Urinary bladder (tissue), 4 donors: ENCODE data around the gene INO80C. TPM values are rescaled to one million over a fixed set of nuclear protein-coding genes. Genes with fewer than 3 reads are reported as not detected.
A peak's percentile ranks its signal among the peaks of the same experiment; 100 is the strongest.

Experiments used
- DNase-seq: peaks from one replicate; pipeline ENCODE4 v3.0.0-alpha.2; 2015; ENCODE audit errors: extremely low spot score
- H3K27ac ChIP-seq: one replicate; pipeline ENCODE4 v1.5.1; 2013; ENCODE audit warnings: low read depth, mild to moderate bottlenecking, moderate library complexity
- H3K36me3 ChIP-seq: one replicate; pipeline ENCODE4 v1.6.1; 2013; ENCODE audit warnings: mild to moderate bottlenecking, moderate library complexity; ENCODE audit not compliant: insufficient read depth
- H3K4me1 ChIP-seq: one replicate; pipeline ENCODE4 v1.6.1; 2013; ENCODE audit warnings: mild to moderate bottlenecking, moderate library complexity; ENCODE audit not compliant: insufficient read depth
- H3K4me3 ChIP-seq: one replicate; pipeline ENCODE4 v1.5.1; 2013; ENCODE audit warnings: low read depth, low read length
- WGBS: extraction: QIAGEN DNeasy Blood & Tissue Kit; methylation state at CpG from one replicate; pipeline ENCODE4 v1.1.7; 2013; 5-methylcytosine and 5-hydroxymethylcytosine counted together
- polyA plus RNA-seq: library from polyadenylated mRNA; stranded (reverse); fragments of 200-250 nt; gene quantifications from one replicate; pipeline ENCODE4 v1.2.3, GENCODE V29; 2013
- total RNA-seq: library from RNA; depleted of rRNA; stranded (reverse); fragments of >200 nt; gene quantifications from one replicate; pipeline ENCODE4 v1.2.3, GENCODE V29; 2014
- donor health status: healthy with polysubstance abuse.
- donor health status: healthy.

Gene INO80C
- total and polyA plus RNA-seq, 2 donors: 11.5 to 14.9 TPM

GRCh38 chr18:35517715-35518114 is 20.0 kb upstream of the INO80C start:
- Histone ChIP-seq H3K36me3 (no peaks in the 10 kb centered on the region), H3K4me3 (no peak overlapping the region), H3K4me1 (no peaks in the 10 kb centered on the region), H3K27ac (no peak overlapping the region)
- DNase-seq: no peak
- WGBS: 98% methylated on average over 2 of the region's 2 CpGs

DNA sequence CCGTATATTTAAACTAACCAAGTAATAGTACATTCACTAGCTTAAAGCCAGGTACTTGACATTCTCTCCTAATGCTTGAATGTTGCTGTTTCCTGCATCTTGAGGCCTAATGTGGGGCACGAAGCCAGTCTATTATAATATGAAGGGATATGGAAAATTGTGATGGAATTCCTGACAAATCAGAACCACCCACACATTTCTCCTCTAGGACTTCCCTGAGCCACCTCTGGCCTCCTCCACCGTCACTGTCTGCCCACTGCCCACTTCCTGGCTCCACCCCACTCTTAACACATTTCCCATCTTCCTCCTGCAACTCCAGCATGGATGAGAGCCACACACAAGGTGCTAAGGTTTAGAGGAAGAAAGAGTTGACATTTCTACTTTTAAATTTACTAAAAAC is 19.0 kb upstream of the INO80C start:
- Histone ChIP-seq H3K4me1 (no peaks in the 10 kb centered on the region), H3K4me3 (no peak overlapping the region), H3K36me3 (no peaks in the 10 kb centered on the region), H3K27ac (no peak overlapping the region)
- WGBS: 83% methylated on average over 3 of the region's 3 CpGs
- DNase-seq: no peak

GRCh38 chr18:35516351-35516750 is 18.6 kb upstream of the INO80C start:
- no peaks in the 10 kb centered on the region for H3K4me1 ChIP-seq
- H3K27ac ChIP-seq: no peak overlapping the region
- no peaks in the 10 kb centered on the region for H3K36me3 ChIP-seq
- WGBS: 77% methylated on average over 3 of the region's 3 CpGs
- no peak for DNase-seq
- H3K4me3 ChIP-seq: no peak overlapping the region

DNA sequence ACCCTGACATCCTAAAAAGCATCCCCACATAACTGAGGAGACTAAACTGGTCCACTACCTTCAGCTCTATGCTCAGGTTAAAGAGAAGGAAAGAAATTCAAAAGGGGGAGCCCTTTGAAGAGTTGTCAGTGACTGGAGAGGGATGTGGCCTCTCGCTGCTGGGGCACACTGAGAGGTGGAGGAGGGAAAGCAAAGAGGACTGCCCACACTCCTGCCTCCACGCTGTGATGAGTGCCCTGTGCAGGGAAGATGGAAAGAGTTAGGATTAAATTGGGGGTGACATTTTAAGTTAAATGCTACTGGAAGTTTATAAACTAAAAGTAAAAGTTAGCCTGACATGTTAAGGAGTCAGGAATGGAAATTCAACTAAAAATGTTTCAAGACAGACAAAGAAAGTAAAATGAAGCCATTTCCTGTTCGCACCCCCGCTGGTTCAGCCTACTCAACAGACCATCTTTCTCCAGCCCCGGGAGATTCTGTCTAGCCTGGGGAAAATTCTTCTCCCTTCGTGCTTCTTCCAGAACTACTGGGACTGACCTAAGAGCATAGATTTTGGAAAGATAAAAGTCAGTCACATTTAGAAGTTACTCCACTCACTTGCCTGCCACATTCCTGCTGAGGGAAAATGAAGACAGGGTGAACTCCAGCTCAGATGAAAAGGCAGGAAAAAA is 17.8 kb upstream of the INO80C start:
- Histone ChIP-seq H3K4me3 (no peak overlapping the region), H3K36me3 (no peaks in the 10 kb centered on the region), H3K27ac (no peak overlapping the region), H3K4me1 (no peaks in the 10 kb centered on the region)
- 55% methylated on average over 6 of the region's 6 CpGs for WGBS
- no peak for DNase-seq

GRCh38 chr18:35514752-35515459 is 17.1 kb upstream of the INO80C start:
- Histone ChIP-seq H3K27ac (no peak overlapping the region), H3K36me3 (no peaks in the 10 kb centered on the region), H3K4me1 (no peaks in the 10 kb centered on the region), H3K4me3 (no peak overlapping the region)
- DNase-seq: no peak
- WGBS: 65% methylated on average over 7 of the region's 7 CpGs

DNA sequence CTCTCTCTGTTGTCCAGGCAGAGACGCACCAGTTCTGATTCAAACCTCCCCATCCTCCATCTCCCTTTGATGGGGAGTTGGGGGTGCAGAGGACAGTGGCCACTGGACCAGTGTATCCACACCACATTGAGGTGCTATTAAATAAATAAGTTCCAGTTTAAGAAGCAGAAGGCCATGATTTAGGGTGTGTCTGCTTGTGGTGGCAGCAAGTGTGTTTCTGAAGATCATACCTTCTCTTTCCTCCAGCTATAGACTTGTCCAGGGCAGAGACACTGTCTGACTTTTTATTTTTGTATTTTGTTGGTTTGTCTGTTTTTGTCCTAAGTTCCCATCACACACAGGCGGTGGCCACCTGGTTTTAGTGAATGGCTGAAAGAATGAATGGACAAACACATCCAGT is 16.5 kb upstream of the INO80C start:
- H3K4me1 ChIP-seq: no peaks in the 10 kb centered on the region
- no peak for DNase-seq
- H3K27ac ChIP-seq: no peak overlapping the region
- 97% methylated on average over 2 of the region's 2 CpGs for WGBS
- no peak overlapping the region for H3K4me3 ChIP-seq
- H3K36me3 ChIP-seq: no peaks in the 10 kb centered on the region

DNA sequence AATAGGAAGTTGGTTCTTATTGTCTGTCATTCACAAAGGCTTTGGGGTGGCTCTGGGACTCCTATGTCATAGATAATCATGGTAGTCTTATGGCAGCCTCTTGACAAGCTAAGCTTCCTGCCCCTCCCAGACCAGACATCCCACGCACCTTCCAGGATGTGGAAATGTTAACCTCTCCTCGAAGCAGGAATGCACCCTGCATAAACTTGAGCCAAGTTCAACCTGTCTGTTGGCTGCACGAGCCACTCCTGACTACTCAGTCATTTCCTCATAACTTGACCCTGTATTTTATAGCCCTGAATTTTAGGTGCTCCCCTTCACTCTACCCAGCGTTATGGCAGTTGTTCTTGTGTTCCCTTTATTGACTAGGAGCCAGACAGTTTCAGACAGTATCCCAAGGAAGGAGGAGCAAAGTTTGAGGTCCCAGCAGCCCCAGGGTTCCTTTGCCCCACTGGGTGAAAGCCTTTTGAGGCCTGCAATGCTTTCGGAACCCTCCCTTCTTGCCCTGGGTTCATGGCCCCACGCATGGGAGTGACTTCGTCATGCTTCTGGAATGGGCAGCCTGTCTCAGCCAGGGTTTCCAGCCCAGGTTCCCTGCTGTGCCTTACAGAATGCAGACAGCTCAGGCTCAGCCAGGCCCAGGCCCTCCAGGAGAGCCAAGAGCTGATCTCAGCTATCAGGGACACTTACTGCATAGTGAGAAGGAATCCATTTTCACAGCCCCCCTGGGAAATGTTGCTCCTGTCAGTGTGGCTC is 15.6 kb upstream of the INO80C start:
- Histone ChIP-seq H3K4me3 (no peak overlapping the region), H3K27ac (no peak overlapping the region), H3K36me3 (no peaks in the 10 kb centered on the region), H3K4me1 (no peaks in the 10 kb centered on the region)
- 57% methylated on average over 7 of the region's 7 CpGs for WGBS
- DNase-seq: no peak

GRCh38 chr18:35512761-35513160 is 15.0 kb upstream of the INO80C start:
- Histone ChIP-seq H3K4me3 (no peak overlapping the region), H3K4me1 (no peaks in the 10 kb centered on the region), H3K27ac (peak overlapping the region; percentile 31), H3K36me3 (no peaks in the 10 kb centered on the region)
- 96% methylated on average over 2 of the region's 2 CpGs for WGBS
- DNase-seq: no peak

DNA sequence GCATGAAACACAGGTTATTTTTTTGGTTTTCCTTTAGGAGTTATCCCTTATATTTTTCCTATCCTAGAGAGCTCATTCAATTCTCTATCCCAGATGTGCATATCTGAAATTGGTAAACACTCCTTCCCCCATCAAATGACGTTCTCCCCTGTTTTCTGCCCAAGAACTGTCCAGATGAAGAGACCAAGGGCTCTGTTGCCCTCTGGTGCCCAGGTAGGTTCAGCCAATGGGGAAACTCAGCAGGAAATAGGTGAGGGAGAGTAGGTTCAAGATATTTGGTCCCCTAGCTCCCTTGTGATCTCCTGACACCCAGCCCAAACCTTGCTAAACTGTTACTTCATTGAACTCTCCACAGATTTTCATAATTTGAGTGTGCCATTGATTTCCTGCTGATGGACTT is 14.1 kb upstream of the INO80C start:
- WGBS: 68% methylated on average over 1 of the region's 1 CpG
- H3K27ac ChIP-seq: no peak overlapping the region
- DNase-seq: no peak
- H3K4me1 ChIP-seq: no peaks in the 10 kb centered on the region
- no peaks in the 10 kb centered on the region for H3K36me3 ChIP-seq
- H3K4me3 ChIP-seq: no peak overlapping the region

DNA sequence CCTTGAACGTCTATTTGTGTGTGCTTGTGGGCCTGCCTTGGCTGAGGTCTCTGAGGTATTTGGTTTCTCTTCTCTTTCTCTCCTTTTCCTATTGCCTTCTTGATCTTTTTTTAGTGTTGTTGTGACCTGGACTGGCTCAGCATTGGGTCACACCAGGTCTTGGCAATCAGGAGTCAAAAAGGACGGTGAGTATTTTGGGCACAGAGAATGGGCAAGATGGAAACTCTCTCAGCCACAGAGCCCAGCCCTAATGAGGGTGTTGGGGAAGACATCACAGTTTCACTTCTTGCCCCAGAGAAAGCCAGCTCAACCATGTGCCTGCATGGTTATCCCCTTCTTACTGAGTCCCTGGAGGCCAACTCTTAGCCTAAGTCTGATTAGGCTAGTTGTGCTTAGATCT is 13.7 kb upstream of the INO80C start:
- DNase-seq: no peak
- Histone ChIP-seq H3K4me1 (no peaks in the 10 kb centered on the region), H3K36me3 (no peaks in the 10 kb centered on the region), H3K4me3 (no peak overlapping the region), H3K27ac (no peak overlapping the region)
- WGBS: 77% methylated on average over 2 of the region's 2 CpGs

DNA sequence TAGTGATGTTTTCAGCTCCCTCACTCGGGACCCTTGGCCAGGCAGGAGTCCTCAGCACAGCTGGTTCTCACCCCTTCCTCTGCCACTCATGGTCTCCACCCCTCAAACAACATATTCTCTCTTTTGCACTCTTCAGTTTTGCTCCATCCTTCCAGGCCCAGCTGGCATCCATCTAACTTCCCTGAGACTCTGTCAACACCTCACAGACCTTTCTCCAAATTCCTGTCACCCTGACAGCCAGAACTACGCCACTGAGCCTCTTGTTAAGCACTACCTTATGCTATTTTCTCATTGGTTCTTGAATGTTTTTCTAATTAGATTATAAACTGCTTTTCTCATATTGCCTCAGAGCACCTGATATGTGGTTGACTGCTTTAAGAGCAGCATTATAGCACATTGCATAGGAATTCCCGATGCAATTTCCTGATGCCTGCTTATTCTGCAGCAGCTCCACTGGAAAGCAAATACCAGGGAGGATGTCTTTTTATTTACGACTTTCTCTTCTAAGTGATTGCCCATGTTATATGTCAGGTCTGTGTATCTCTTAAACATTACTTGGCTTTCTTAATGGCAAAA is 12.4 kb upstream of the INO80C start:
- 47% methylated on average over 4 of the region's 4 CpGs for WGBS
- no peak for DNase-seq
- no peaks in the 10 kb centered on the region for H3K4me1 ChIP-seq
- no peak overlapping the region for H3K27ac ChIP-seq
- H3K36me3 ChIP-seq: no peaks in the 10 kb centered on the region
- H3K4me3 ChIP-seq: no peak overlapping the region

DNA sequence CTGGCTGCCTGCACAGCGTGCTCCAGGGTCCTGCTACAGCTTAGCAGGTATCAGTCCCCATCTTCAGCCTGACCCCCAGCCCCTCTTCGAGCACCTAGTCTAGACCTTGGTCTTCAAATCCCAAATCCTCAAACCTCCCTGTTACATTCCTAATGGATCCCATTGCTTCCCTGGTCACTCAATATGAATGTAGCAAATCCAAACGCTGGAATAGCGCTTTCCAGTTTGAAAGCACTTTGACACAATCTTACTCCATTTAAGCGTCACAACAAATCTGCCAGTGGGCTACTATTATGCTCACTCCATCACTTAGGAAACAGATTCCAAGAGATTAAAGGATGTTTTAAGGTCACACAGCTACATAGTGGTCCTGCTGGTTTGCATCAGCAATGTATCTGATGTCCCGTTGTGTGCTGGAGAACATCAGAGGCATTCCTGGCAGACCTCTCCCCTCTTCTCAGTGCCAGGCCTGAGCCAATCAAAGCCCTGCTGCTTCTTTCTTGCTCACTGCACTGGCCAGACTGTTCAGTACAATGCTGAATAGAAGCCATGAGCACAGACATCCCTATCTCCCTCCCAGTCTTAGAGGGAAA is 11.1 kb upstream of the INO80C start:
- 64% methylated on average over 6 of the region's 6 CpGs for WGBS
- H3K4me1 ChIP-seq: no peaks in the 10 kb centered on the region
- no peak overlapping the region for H3K4me3 ChIP-seq
- no peak for DNase-seq
- no peaks in the 10 kb centered on the region for H3K36me3 ChIP-seq
- no peak overlapping the region for H3K27ac ChIP-seq

DNA sequence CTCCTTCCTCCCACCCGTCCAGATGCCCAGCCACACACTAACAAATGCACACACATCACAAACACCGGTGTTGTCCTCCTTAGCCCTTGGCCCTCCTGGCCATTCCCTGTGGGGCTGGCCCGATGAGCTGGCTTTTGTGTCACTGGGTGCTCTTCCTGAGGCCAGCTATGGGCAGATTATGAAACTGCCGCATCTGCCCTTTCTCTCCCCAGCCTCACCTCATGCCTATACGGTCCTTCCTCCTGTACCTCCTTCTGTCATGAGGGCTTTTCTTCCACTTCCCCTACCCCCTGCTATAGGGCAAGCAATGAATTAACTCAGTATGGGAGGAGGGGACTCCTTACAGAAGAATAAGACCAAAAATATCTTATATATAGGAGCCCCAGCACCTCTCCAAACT is 10.3 kb upstream of the INO80C start:
- H3K27ac ChIP-seq: no peak overlapping the region
- no peaks in the 10 kb centered on the region for H3K4me1 ChIP-seq
- no peak overlapping the region for H3K4me3 ChIP-seq
- no peak for DNase-seq
- WGBS: 80% methylated on average over 5 of the region's 5 CpGs
- no peaks in the 10 kb centered on the region for H3K36me3 ChIP-seq
